ENCODE results near the gene INTS3. TPM values are rescaled to one million over a fixed set of nuclear protein-coding genes. Genes with fewer than 3 reads are reported as not detected.
"Not testable (repeated sequence)": the region's sequence is repeated elsewhere in the genome, so short reads cannot be mapped to it uniquely, and the experiment has no call there.

The INTS3 gene
- total RNA-seq, 8 experiments from 2014 or later, result 33.0 to 70.4 (median 44.9) TPM

DNA sequence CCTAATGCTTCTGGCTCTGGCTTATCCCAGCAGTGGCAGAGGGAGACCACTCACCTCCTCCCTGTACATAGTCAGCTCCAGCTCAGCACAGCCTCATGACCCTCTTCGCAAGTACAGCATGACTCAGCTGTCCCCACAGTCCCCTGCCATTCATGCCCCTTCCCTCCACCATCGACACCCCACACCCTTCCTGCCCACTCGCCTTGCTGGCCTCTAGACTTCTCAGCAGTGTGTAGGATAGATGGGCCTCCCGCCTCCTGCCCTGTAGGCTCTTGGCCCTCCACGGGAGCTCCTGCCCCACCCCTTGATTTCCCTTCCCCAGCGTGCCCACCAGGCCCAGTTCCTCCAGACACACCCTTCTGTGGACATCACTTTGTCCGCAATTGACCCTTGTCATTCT, 39.6 kb upstream of the INTS3 start:
- Histone ChIP-seq H3K4me3 (no peak overlapping the region), H3K27ac (no peak overlapping the region), H3K4me1 (replicated peaks in 1 of 2) (peaks cover 0 to 8% of the 10 kb centered on the region in 2 donors)
- WGBS, 10 experiments, result 60 to 87% (median 83%) methylated on average over 1 to 6 of the region's 7 CpGs; no CpG with 5 or more reads in 5 of the 10 experiments
- ATAC-seq (replicated peaks in 6 of 8), result peak in 3 of 8 experiments; percentile 16 to 34 (median 24)
- in situ Hi-C loops (cut with MboI; ENCODE audit: low pct_unique_long_range_greater_than_20kb in 2 of 9, low sequenced_read_pairs in 9 of 9, unreplicated experiment in 9 of 9), result loop anchor here in 2 of 9 experiments (25.0 kb wide), 1 partner anchor 299 kb away; the partner anchor contains the start of genes JTB (in 2 of the 2), RAB13 (in 2 of the 2) and RPS27 (in 2 of the 2)

DNA sequence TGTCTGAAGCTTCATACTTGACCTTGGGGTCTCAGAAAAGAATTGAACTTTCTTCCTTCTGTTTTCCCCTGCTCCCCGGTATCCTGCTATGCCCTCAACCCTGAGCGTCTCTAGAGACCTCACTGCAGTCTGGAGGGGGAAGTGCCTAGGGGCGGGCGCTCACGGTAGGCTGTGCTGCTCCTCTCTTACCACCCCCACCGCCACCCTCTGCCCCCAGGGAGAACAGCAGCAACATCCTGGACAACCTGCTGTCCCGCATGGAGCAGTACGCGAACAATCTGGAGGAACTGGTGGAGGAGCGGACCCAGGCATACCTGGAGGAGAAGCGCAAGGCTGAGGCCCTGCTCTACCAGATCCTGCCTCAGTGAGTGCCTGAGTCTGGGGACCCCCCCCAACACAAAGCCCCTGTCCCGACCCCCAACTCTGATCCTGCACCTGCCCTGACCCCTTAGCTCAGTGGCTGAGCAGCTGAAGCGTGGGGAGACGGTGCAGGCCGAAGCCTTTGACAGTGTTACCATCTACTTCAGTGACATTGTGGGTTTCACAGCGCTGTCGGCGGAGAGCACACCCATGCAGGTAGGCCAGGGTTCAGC, 39.0 kb upstream of the INTS3 start:
- 71 to 100% (median 94%) methylated on average over 3 to 9 of the region's 18 CpGs; no CpG with 5 or more reads in 5 of the 10 experiments for WGBS, 10 experiments
- H3K27ac ChIP-seq, result no peak overlapping the region
- in situ Hi-C loops (cut with MboI; ENCODE audit: low pct_unique_long_range_greater_than_20kb in 2 of 9, low sequenced_read_pairs in 9 of 9, unreplicated experiment in 9 of 9), result loop anchor here in 2 of 9 experiments (25.0 kb wide), 1 partner anchor 298 kb away; the partner anchor contains the start of genes JTB (in 2 of the 2), RAB13 (in 2 of the 2) and RPS27 (in 2 of the 2)
- H3K4me1 ChIP-seq (replicated peaks in 1 of 2), result peaks cover 0 to 8% of the 10 kb centered on the region in 2 donors
- H3K4me3 ChIP-seq, result no peak overlapping the region
- peak in 1 of 8 experiments; percentile 10 for ATAC-seq (replicated peaks in 6 of 8)

DNA sequence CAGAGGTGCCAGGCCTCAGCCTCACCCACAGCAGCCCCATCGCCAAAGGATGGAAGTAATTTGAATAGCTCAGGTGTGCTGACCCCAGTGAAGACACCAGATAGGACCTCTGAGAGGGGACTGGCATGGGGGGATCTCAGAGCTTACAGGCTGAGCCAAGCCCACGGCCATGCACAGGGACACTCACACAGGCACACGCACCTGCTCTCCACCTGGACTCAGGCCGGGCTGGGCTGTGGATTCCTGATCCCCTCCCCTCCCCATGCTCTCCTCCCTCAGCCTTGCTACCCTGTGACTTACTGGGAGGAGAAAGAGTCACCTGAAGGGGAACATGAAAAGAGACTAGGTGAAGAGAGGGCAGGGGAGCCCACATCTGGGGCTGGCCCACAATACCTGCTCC, 34.4 kb upstream of the INTS3 start:
- Histone ChIP-seq H3K4me3 (no peak overlapping the region), H3K27ac (no peak overlapping the region), H3K4me1 (replicated peaks in 1 of 2) (peaks cover 20 to 26% of the 10 kb centered on the region in 2 donors)
- WGBS, 10 experiments, result 92 to 100% (median 100%) methylated on average over 1 to 4 of the region's 4 CpGs; no CpG with 5 or more reads in 7 of the 10 experiments
- in situ Hi-C loops (cut with MboI; ENCODE audit: low pct_unique_long_range_greater_than_20kb in 2 of 9, low sequenced_read_pairs in 9 of 9, unreplicated experiment in 9 of 9), result loop anchor here in 2 of 9 experiments (25.0 kb wide), 1 partner anchor 294 kb away; the partner anchor contains the start of genes JTB (in 2 of the 2), RAB13 (in 2 of the 2) and RPS27 (in 2 of the 2)
- no peak for ATAC-seq (replicated peaks in 6 of 8)

DNA sequence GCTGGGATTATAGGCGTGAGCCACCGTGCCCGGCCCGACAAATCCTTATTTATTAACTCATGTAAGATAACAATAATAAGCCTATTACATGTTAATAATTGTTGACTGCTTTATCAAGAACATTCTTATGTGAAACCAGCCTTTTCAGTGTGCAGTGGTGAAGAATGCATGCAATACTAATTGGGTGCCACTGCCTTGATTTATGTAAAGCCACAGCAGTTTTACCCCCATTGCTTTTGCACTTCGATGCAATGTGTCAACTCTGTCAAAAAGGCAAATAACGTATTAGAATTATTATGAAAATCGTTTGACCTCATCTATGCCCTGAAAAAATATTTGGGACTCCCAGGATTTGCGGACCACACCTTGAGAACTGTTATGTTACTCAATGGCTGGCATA, 31.1 kb upstream of the INTS3 start:
- Histone ChIP-seq H3K4me1 (replicated peaks in 1 of 2) (peaks cover 29 to 31% of the 10 kb centered on the region in 2 donors), H3K27ac (peak overlapping the region; percentile 72 to 86), H3K4me3 (no peak overlapping the region)
- in situ Hi-C loops (cut with MboI; ENCODE audit: low pct_unique_long_range_greater_than_20kb in 2 of 9, low sequenced_read_pairs in 9 of 9, unreplicated experiment in 9 of 9), result loop anchor here in 2 of 9 experiments (25.0 kb wide), 1 partner anchor 291 kb away; the partner anchor contains the start of genes JTB (in 2 of the 2), RAB13 (in 2 of the 2) and RPS27 (in 2 of the 2)
- ATAC-seq (replicated peaks in 6 of 8), result no peak
- 53 to 100% (median 70%) methylated on average over 1 to 5 of the region's 8 CpGs for WGBS, 10 experiments

DNA sequence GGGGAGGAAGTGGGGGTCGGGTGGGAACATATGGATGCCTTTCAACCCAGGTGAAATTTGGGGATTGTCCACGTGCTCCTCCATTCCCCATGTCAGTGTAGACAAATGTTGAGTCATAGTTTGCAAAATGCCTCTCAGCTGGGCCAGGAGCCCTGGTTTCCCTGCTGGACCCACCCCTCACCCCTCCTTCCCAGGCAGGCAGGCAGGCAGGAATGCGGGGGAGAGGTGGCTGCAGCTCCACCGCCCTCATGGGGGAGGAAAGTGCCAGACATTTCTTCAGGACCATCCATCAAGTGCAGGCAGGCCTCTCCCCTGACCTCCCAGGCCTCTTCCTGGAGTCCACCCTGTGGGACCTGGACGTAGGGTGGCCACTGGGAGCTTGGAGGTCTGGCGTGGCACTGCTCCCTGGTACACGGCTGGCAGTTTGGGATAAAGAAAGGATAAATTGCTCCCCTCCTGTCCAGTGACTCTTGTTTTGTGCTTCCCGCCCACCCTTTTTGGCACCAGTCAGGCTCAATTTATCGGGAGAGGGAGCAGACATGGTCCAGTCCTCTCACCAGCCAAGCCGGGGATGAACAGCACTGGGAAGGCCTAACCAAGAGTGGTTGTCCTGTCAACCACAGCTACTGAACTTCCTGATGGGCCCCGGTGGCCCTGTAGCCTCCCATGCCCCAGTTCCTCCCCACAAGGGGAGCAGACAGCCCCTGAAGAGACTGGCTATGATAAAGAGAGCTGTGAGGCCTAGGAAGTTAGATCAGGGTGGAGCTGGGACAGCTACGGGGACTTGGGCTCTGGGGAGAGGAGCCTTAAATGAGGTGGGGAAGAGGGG, 30.4 kb upstream of the INTS3 start:
- Histone ChIP-seq H3K4me1 (replicated peaks in 1 of 2) (peaks cover 27 to 31% of the 10 kb centered on the region in 2 donors), H3K27ac (peak overlapping the region; percentile 72 to 86), H3K4me3 (no peak overlapping the region)
- in situ Hi-C loops (cut with MboI; ENCODE audit: low pct_unique_long_range_greater_than_20kb in 2 of 9, low sequenced_read_pairs in 9 of 9, unreplicated experiment in 9 of 9), result loop anchor here in 2 of 9 experiments (25.0 kb wide), 1 partner anchor 290 kb away; the partner anchor contains the start of genes JTB (in 2 of the 2), RAB13 (in 2 of the 2) and RPS27 (in 2 of the 2)
- ATAC-seq (replicated peaks in 6 of 8), result peak; percentile 36 to 60 (median 48)
- WGBS, 10 experiments, result 0 to 80% (median 42%) methylated on average over 1 to 6 of the region's 12 CpGs; no CpG with 5 or more reads in 1 of the 10 experiments

DNA sequence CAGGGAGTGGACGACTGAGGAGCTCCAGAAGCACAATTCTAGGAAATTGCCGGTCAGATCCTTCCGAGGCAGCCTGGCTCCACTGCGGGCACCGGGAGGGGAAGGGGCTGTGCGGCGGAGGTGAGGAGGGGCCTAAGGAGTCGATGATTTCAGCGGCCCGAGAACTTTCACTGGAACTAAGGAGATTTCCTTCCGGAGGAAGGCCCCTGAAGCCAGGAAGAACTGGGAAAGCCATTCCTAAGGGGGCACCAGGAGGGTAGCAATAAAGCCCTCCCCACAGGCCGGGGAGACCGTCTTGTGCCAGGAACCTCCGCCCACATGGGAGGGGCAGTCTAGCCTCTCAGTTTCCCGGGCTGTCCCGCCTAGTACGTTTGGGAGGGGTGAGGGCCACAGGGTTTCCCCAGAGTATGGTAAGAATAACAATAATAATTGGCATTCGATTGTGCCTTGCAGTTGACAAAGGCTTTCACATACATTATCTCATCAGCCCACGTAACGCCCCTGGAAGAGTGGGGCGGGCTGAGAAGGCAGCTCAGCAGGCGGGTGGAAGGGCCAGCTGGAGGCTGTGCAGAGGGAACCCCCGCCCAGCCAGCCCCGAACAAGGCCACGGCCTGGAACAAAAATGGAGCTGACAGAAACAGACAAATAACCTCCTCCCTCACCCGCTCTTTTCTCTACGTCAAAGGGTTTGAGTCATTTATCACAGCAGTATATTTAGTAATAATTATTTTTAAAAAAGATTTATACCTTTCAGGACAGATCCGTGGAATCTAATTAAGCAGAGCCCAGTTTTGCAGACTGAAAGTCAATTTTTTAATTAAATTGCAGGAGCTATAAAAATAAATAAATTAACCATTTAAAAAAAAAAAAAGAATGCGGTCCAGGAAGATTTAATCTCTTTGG, 29.6 kb upstream of the INTS3 start:
- in situ Hi-C loops (cut with MboI; ENCODE audit: low pct_unique_long_range_greater_than_20kb in 2 of 9, low sequenced_read_pairs in 9 of 9, unreplicated experiment in 9 of 9), result loop anchor here in 2 of 9 experiments (25.0 kb wide), 1 partner anchor 289 kb away; the partner anchor contains the start of genes JTB (in 2 of the 2), RAB13 (in 2 of the 2) and RPS27 (in 2 of the 2)
- 10 to 55% (median 27%) methylated on average over 2 to 25 of the region's 29 CpGs for WGBS, 10 experiments
- Histone ChIP-seq H3K27ac (peak overlapping the region; percentile 72 to 86), H3K4me3 (peak overlapping the region in 1 of 5 donors; percentile 0), H3K4me1 (replicated peaks in 1 of 2) (peaks cover 27 to 31% of the 10 kb centered on the region in 2 donors)
- peak; percentile 80 to 94 (median 92) for ATAC-seq (replicated peaks in 6 of 8)

DNA sequence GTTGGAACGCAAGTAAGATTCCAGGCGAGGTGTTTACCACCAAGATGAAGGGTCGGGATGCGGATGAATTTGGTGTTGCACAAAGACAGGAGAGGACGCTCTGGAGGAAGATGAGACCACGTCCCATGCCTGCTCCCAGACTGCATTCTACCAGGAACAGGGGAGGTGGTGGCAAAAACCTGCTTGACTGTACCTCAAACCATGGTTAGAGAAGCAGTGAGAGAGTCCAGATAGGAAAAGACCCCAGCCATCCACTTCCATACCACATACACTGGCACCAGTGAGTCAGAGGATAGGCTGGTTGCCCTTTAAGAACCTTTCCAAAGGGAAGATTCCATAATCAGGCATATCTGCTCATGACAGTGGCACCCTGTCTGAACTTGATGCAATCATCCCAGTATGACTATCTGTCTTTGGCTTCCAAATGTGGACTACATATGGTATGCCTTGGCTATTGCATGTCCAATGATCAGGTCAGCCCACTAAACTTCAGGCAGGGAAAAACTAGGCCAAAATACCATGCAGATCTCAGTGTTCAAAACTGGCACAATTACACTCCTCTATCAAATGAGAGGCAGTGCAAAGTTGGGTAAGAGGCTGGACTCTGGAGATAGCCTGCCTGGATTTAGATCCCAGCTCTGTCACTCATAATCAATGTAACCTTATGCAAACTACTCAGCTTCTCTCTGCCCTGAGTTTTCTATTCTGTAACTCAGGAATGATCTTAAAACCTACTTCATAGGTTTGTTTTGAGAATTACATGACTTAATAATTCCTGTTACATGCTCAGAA, 28.7 kb upstream of the INTS3 start:
- no peak overlapping the region for H3K4me3 ChIP-seq
- peak in 4 of 8 experiments; percentile 5 to 15 (median 8) for ATAC-seq (replicated peaks in 6 of 8)
- H3K27ac ChIP-seq, result peak overlapping the region; percentile 38 to 72
- in situ Hi-C loops (cut with MboI; ENCODE audit: low pct_unique_long_range_greater_than_20kb in 2 of 9, low sequenced_read_pairs in 9 of 9, unreplicated experiment in 9 of 9), result loop anchor here in 2 of 9 experiments (25.0 kb wide), 1 partner anchor 288 kb away; the partner anchor contains the start of genes JTB (in 2 of the 2), RAB13 (in 2 of the 2) and RPS27 (in 2 of the 2)
- WGBS, 10 experiments, result 80 to 100% (median 86%) methylated on average over 1 to 6 of the region's 6 CpGs
- H3K4me1 ChIP-seq (replicated peaks in 1 of 2), result peaks cover 27 to 31% of the 10 kb centered on the region in 2 donors

DNA sequence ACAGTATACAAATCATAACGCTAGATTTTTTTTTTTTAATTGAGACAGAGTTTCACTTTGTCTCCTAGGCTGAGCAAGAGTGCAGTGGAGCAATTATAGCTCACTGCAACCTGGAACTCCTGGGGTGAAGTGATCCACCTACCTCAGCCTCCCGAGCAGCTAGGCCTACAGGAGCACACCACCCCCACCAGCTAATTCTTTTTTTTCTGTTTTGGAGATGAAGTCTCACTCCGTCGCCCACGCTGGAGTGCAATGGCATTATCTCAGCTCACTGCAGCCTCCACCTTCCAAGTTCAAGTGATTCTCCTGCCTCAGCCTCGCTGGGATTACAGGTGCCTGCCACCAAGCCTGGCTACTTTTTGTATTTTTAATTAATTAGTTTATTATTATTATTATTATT, 28.1 kb upstream of the INTS3 start:
- in situ Hi-C loops (cut with MboI; ENCODE audit: low pct_unique_long_range_greater_than_20kb in 2 of 9, low sequenced_read_pairs in 9 of 9, unreplicated experiment in 9 of 9), result loop anchor here in 2 of 9 experiments (25.0 kb wide), 1 partner anchor 288 kb away; the partner anchor contains the start of genes JTB (in 2 of the 2), RAB13 (in 2 of the 2) and RPS27 (in 2 of the 2)
- ATAC-seq (replicated peaks in 6 of 8), result no peak
- Histone ChIP-seq H3K4me1 (replicated peaks in 1 of 2) (peaks cover 27 to 31% of the 10 kb centered on the region in 2 donors), H3K4me3 (no peak overlapping the region), H3K27ac (no peak overlapping the region)
- 70 to 100% (median 90%) methylated on average over 1 to 6 of the region's 6 CpGs; no CpG with 5 or more reads in 2 of the 10 experiments for WGBS, 10 experiments

DNA sequence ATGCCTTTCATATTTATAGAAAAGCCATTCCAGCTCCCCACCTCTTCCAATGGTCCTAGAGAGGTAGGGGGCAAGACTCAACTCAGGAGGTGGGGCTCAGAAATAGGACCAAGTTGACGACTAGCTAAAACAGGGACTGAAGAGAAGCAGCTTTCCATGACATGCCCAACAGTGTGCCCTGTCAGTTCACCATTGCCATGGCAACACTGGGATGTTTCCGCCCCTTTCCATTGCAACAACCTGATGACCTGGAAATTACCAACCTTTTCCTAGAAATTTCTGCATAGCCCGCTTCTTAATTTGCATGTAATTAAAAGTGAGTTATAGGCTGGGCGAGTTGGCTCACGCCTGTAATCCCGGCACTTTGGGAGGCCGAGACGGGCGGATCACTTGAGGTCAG, 22.4 kb upstream of the INTS3 start:
- Histone ChIP-seq H3K4me3 (no peak overlapping the region), H3K27ac (no peak overlapping the region), H3K4me1 (replicated peaks in 1 of 2) (no peaks in the 10 kb centered on the region)
- in situ Hi-C loops (cut with MboI; ENCODE audit: low pct_unique_long_range_greater_than_20kb in 2 of 9, low sequenced_read_pairs in 9 of 9, unreplicated experiment in 9 of 9), result no loop called here
- ATAC-seq (replicated peaks in 6 of 8), result peak in 3 of 8 experiments; percentile 42 to 49 (median 46)
- WGBS, 10 experiments, result 33 to 100% (median 85%) methylated on average over 1 to 9 of the region's 9 CpGs; no CpG with 5 or more reads in 2 of the 10 experiments

DNA sequence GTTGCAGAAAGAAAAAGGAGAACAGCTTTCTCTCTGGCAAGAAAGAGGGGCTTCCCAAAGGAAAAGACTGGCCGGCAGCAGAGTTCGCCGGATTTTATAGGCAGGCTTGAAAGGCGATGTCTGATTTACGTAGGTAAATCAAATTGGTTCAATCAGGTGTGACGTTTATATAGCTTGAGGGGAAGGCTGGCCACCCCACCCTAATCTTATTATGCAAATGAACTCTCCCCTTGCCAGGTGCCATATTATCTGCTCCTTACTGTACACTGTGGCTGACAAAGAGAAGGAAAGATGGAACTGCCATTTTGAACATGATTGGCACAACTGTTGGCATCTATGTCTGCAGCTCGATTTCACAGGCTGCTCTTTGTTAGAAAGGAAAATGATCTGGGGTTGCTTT, 16.8 kb upstream of the INTS3 start:
- H3K4me3 ChIP-seq, result no peak overlapping the region
- H3K4me1 ChIP-seq (replicated peaks in 1 of 2), result no peaks in the 10 kb centered on the region
- in situ Hi-C loops (cut with MboI; ENCODE audit: low pct_unique_long_range_greater_than_20kb in 2 of 9, low sequenced_read_pairs in 9 of 9, unreplicated experiment in 9 of 9), result no loop called here
- WGBS, 10 experiments, result 0 to 83% (median 71%) methylated on average over 2 to 7 of the region's 7 CpGs; no CpG with 5 or more reads in 4 of the 10 experiments
- no peak overlapping the region for H3K27ac ChIP-seq
- peak in 1 of 8 experiments; percentile 8 for ATAC-seq (replicated peaks in 6 of 8)

DNA sequence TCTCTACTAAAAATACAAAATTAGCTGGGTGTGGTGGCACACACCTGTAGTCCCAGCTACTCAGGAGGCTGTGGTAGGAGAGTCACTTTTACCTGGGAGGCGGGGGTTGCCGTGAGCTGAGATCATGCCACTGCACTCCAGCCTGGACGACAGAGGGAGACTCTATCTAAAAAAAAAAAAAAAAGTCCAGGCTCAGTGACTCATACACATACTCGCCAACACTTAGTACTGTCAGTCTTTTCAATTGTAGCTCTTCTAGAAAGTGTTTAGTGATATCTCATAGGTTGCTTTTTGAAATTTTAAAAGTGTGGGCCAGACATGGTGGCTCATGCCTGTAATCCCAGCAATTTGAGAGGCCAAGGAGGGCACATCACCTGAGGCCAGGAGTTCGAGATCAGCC, 11.6 kb upstream of the INTS3 start:
- 60 to 87% (median 83%) methylated on average over 1 to 4 of the region's 5 CpGs; no CpG with 5 or more reads in 5 of the 10 experiments for WGBS, 10 experiments
- in situ Hi-C loops (cut with MboI; ENCODE audit: low pct_unique_long_range_greater_than_20kb in 2 of 9, low sequenced_read_pairs in 9 of 9, unreplicated experiment in 9 of 9); H3K4me1 ChIP-seq (replicated peaks in 1 of 2); H3K4me3 ChIP-seq; H3K27ac ChIP-seq; ATAC-seq (replicated peaks in 6 of 8): not testable (repeated sequence)

Data from motor neuron (in vitro differentiated cells).